Keratinocyte (primary cell): ENCODE results near the gene CXCL1.

Experiments used
- EZH2 ChIP-seq: IDR thresholded peaks from one replicate; pipeline ENCODE4 v1.6.1; 2012; ENCODE audit warnings: inconsistent platforms, mild to moderate bottlenecking, low read length, moderate library complexity
- TF ChIP-seq, protein P1 (sequence below), 3 experiments: IDR thresholded peaks in 1 of 3; conservative IDR thresholded peaks in 1 of 3; optimal IDR thresholded peaks in 1 of 3; 2 replicates in 2 of 3; 3 replicates in 1 of 3; pipeline versions ENCODE3 to v1.5.1; 2011; ENCODE audit warnings: low read length in 3 of 3, mild to moderate bottlenecking in 3 of 3, moderate library complexity in 2 of 3, control low read depth in 1 of 3, inconsistent platforms in 1 of 3; ENCODE audit not compliant: insufficient read depth in 2 of 3; ENCODE audit errors: extremely low read depth in 1 of 3

DNA sequence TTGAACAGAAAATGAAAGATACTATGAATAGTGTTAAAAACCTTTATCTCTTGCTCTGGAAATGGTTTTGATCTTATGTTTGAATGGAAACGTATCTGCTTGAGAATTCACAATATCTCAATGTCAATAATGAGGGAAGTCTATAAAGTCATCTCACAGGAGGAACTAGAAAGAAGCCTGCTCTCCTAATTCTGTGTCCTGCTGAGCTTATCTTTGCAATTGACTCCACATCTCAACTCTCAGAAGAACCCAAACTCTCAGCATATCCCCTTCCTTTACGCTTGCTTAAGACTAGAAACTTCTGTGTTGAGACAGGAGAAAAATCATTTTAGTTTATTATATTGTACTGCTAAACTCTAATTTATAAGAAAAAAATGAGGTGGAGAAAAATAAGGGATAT, 24.4 kb upstream of the CXCL1 start:
- no peak for TF ChIP-seq EZH2
- TF ChIP-seq, protein P1, sequence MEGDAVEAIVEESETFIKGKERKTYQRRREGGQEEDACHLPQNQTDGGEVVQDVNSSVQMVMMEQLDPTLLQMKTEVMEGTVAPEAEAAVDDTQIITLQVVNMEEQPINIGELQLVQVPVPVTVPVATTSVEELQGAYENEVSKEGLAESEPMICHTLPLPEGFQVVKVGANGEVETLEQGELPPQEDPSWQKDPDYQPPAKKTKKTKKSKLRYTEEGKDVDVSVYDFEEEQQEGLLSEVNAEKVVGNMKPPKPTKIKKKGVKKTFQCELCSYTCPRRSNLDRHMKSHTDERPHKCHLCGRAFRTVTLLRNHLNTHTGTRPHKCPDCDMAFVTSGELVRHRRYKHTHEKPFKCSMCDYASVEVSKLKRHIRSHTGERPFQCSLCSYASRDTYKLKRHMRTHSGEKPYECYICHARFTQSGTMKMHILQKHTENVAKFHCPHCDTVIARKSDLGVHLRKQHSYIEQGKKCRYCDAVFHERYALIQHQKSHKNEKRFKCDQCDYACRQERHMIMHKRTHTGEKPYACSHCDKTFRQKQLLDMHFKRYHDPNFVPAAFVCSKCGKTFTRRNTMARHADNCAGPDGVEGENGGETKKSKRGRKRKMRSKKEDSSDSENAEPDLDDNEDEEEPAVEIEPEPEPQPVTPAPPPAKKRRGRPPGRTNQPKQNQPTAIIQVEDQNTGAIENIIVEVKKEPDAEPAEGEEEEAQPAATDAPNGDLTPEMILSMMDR (optimal IDR thresholded peaks at IDR 0.05 in 1 of 3, IDR thresholded peaks at IDR 0.05 in 1 of 3, conservative IDR thresholded peaks at IDR 0.05 in 1 of 3; ENCODE audit: extremely low read depth in 1 of 3, insufficient read depth in 2 of 3, low read length in 3 of 3), result no peak
